ENCODE measurements around the gene LMNTD2.

DNA sequence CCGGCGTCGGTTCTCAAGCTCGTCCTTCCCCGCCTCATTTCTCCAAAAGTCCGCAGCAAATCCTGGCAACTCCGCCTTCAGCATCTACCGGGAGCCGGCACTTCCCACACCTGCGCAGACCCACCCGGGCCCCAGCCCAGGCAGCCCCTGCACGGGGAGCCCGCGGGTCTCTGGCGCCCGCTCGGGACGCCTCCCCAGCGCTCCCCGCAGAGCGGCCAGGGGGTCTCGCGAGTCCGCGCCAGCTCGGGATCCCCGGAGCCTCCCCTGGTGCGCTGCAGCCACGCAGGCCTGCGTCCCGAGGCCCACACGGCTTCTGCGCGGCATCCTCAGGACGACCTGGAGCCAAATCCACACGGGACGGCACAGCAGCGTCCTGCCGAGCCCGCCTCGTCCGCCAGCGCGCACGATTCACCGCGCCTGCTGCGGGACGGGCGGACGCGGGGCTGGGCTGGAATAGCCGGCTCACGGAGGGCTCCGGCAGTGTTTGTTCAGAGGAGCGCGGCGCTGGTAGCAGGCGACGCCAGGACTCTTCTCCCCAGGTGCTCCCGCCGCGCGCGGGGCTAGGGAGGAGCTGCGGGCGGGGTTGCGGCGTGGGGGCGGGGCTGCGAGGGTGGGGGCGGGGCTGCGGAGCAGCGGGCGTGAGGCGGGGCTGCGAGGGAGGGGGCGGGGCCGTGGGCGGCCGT lies 14.9 kb upstream of the LMNTD2 start:
- TF ChIP-seq, protein P1, sequence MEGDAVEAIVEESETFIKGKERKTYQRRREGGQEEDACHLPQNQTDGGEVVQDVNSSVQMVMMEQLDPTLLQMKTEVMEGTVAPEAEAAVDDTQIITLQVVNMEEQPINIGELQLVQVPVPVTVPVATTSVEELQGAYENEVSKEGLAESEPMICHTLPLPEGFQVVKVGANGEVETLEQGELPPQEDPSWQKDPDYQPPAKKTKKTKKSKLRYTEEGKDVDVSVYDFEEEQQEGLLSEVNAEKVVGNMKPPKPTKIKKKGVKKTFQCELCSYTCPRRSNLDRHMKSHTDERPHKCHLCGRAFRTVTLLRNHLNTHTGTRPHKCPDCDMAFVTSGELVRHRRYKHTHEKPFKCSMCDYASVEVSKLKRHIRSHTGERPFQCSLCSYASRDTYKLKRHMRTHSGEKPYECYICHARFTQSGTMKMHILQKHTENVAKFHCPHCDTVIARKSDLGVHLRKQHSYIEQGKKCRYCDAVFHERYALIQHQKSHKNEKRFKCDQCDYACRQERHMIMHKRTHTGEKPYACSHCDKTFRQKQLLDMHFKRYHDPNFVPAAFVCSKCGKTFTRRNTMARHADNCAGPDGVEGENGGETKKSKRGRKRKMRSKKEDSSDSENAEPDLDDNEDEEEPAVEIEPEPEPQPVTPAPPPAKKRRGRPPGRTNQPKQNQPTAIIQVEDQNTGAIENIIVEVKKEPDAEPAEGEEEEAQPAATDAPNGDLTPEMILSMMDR (IDR thresholded peaks at IDR 0.05; ENCODE audit: insufficient read depth, low read length): no peak
- TF ChIP-seq POLR2AphosphoS5 (IDR thresholded peaks at IDR 0.05; ENCODE audit: low read depth) (no peak), GABPA (IDR thresholded peaks at IDR 0.05; ENCODE audit: low read depth) (no peak), SPI1 (IDR thresholded peaks at IDR 0.05; ENCODE audit: borderline replicate concordance, low read depth) (no peak)
- TF ChIP-seq, protein P2, sequence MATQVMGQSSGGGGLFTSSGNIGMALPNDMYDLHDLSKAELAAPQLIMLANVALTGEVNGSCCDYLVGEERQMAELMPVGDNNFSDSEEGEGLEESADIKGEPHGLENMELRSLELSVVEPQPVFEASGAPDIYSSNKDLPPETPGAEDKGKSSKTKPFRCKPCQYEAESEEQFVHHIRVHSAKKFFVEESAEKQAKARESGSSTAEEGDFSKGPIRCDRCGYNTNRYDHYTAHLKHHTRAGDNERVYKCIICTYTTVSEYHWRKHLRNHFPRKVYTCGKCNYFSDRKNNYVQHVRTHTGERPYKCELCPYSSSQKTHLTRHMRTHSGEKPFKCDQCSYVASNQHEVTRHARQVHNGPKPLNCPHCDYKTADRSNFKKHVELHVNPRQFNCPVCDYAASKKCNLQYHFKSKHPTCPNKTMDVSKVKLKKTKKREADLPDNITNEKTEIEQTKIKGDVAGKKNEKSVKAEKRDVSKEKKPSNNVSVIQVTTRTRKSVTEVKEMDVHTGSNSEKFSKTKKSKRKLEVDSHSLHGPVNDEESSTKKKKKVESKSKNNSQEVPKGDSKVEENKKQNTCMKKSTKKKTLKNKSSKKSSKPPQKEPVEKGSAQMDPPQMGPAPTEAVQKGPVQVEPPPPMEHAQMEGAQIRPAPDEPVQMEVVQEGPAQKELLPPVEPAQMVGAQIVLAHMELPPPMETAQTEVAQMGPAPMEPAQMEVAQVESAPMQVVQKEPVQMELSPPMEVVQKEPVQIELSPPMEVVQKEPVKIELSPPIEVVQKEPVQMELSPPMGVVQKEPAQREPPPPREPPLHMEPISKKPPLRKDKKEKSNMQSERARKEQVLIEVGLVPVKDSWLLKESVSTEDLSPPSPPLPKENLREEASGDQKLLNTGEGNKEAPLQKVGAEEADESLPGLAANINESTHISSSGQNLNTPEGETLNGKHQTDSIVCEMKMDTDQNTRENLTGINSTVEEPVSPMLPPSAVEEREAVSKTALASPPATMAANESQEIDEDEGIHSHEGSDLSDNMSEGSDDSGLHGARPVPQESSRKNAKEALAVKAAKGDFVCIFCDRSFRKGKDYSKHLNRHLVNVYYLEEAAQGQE (IDR thresholded peaks at IDR 0.05; ENCODE audit: insufficient replicate concordance, low read depth): no peak
